ENCODE data around the gene ESYT2.
"Not testable (repeated sequence)": the region's sequence is repeated elsewhere in the genome, so short reads cannot be mapped to it uniquely, and the experiment has no call there.

The ESYT2 gene

GRCh38 chr7:158705234-158705850, 124.0 kb downstream of the ESYT2 start:
- TF ChIP-seq POLR2AphosphoS5 (IDR thresholded peaks at IDR 0.05; ENCODE audit: low read depth, low read length) (no peak), POLR2A (IDR thresholded peaks at IDR 0.05; ENCODE audit: low read depth, low read length) (no peak), TAF1 (IDR thresholded peaks at IDR 0.05; ENCODE audit: borderline replicate concordance, low read depth, low read length) (no peak)
- FAIRE-seq (no peak), DNase-seq (ENCODE audit: insufficient read length) (no peak)

GRCh38 chr7:158704524-158705233, 124.6 kb downstream of the ESYT2 start, which contains the start of gene NCAPG2:
Gene NCAPG2 (minus strand): TSS chr7:158704804. CDS start chr7:158701899, 2,905 bp downstream.
- FAIRE-seq (peak; percentile 98), DNase-seq (ENCODE audit: insufficient read length) (peak; percentile 95)
- peak; percentile 51; the same call in 1 of the 2 replicates for TF ChIP-seq POLR2AphosphoS5 (IDR thresholded peaks at IDR 0.05; ENCODE audit: low read depth, low read length)
- TF ChIP-seq TAF1 (IDR thresholded peaks at IDR 0.05; ENCODE audit: borderline replicate concordance, low read depth, low read length): peak; percentile 70
- peak; percentile 92 for TF ChIP-seq POLR2A (IDR thresholded peaks at IDR 0.05; ENCODE audit: low read depth, low read length)

GRCh38 chr7:158703679-158704523, 125.4 kb downstream of the ESYT2 start:
- not testable (repeated sequence) for DNase-seq (ENCODE audit: insufficient read length); FAIRE-seq

GRCh38 chr7:158702944-158703343, 126.4 kb downstream of the ESYT2 start:
- no peak for TF ChIP-seq POLR2AphosphoS5 (IDR thresholded peaks at IDR 0.05; ENCODE audit: low read depth, low read length)
- TF ChIP-seq TAF1 (IDR thresholded peaks at IDR 0.05; ENCODE audit: borderline replicate concordance, low read depth, low read length): no peak
- TF ChIP-seq POLR2A (IDR thresholded peaks at IDR 0.05; ENCODE audit: low read depth, low read length): no peak
- FAIRE-seq: no peak
- DNase-seq (ENCODE audit: insufficient read length): no peak

- DNase-seq (ENCODE audit: insufficient read length): no peak
Observed at GRCh38 chr7:158702196-158702595, 127.1 kb downstream of the ESYT2 start.

GRCh38 chr7:158700008-158700407, 129.3 kb downstream of the ESYT2 start:
- FAIRE-seq: no peak

More at GRCh38 chr7:158702196-158702595, 127.1 kb downstream of the ESYT2 start:
- no peak for FAIRE-seq
- no peak for TF ChIP-seq POLR2A (IDR thresholded peaks at IDR 0.05; ENCODE audit: low read depth, low read length)
- TF ChIP-seq TAF1 (IDR thresholded peaks at IDR 0.05; ENCODE audit: borderline replicate concordance, low read depth, low read length): no peak
- no peak for TF ChIP-seq POLR2AphosphoS5 (IDR thresholded peaks at IDR 0.05; ENCODE audit: low read depth, low read length)

GRCh38 chr7:158699341-158699740, 130.0 kb downstream of the ESYT2 start:
- FAIRE-seq: no peak
- no peak for DNase-seq (ENCODE audit: insufficient read length)
- no peak for TF ChIP-seq POLR2AphosphoS5 (IDR thresholded peaks at IDR 0.05; ENCODE audit: low read depth, low read length)
- no peak for TF ChIP-seq TAF1 (IDR thresholded peaks at IDR 0.05; ENCODE audit: borderline replicate concordance, low read depth, low read length)
- TF ChIP-seq POLR2A (IDR thresholded peaks at IDR 0.05; ENCODE audit: low read depth, low read length): no peak

More at GRCh38 chr7:158700008-158700407, 129.3 kb downstream of the ESYT2 start:
- no peak for TF ChIP-seq POLR2A (IDR thresholded peaks at IDR 0.05; ENCODE audit: low read depth, low read length)
- no peak for TF ChIP-seq POLR2AphosphoS5 (IDR thresholded peaks at IDR 0.05; ENCODE audit: low read depth, low read length)
- no peak for TF ChIP-seq TAF1 (IDR thresholded peaks at IDR 0.05; ENCODE audit: borderline replicate concordance, low read depth, low read length)
- no peak for DNase-seq (ENCODE audit: insufficient read length)

GRCh38 chr7:158698657-158699195, 130.6 kb downstream of the ESYT2 start:
- TF ChIP-seq POLR2A (IDR thresholded peaks at IDR 0.05; ENCODE audit: low read depth, low read length) (no peak), TAF1 (IDR thresholded peaks at IDR 0.05; ENCODE audit: borderline replicate concordance, low read depth, low read length) (no peak), POLR2AphosphoS5 (IDR thresholded peaks at IDR 0.05; ENCODE audit: low read depth, low read length) (no peak)
- DNase-seq (ENCODE audit: insufficient read length) (no peak), FAIRE-seq (no peak)

GRCh38 chr7:158697597-158697996, 131.7 kb downstream of the ESYT2 start:
- not testable (repeated sequence) for DNase-seq (ENCODE audit: insufficient read length)

GRCh38 chr7:158695726-158696452, 133.4 kb downstream of the ESYT2 start:
- FAIRE-seq (no peak), DNase-seq (ENCODE audit: insufficient read length) (no peak)
- no peak for TF ChIP-seq POLR2AphosphoS5 (IDR thresholded peaks at IDR 0.05; ENCODE audit: low read depth, low read length)
- TF ChIP-seq POLR2A (IDR thresholded peaks at IDR 0.05; ENCODE audit: low read depth, low read length): peak; percentile 31; the same call in 1 of the 2 replicates

More at GRCh38 chr7:158697597-158697996, 131.7 kb downstream of the ESYT2 start:
- not testable (repeated sequence) for FAIRE-seq

GRCh38 chr7:158695056-158695455, 134.3 kb downstream of the ESYT2 start:
- FAIRE-seq: no peak
- no peak for DNase-seq (ENCODE audit: insufficient read length)
- no peak for TF ChIP-seq POLR2A (IDR thresholded peaks at IDR 0.05; ENCODE audit: low read depth, low read length)
